GM12891 (cell line): Measurements from ENCODE around the gene NEURL1B.

Source experiments
- POLR2A ChIP-seq: IDR thresholded peaks from 2 replicates; pipeline ENCODE4 v1.6.1; 2011; ENCODE audit warnings: low read depth, low read length, control low read depth
- POLR2AphosphoS5 ChIP-seq: IDR thresholded peaks from 2 replicates; pipeline ENCODE4 v1.6.1; 2011; ENCODE audit warnings: low read depth, low read length, control low read depth
- POU2F2 ChIP-seq: IDR thresholded peaks from 2 replicates; pipeline ENCODE4 v1.6.1; 2011; ENCODE audit warnings: low read depth, mild to moderate bottlenecking, control low read depth, low read length, moderate library complexity
- TAF1 ChIP-seq: IDR thresholded peaks from 2 replicates; pipeline ENCODE4 v1.6.1; 2011; ENCODE audit warnings: low read depth, low read length, control low read depth

GRCh38 chr5:172679628-172680212 lies 38.7 kb downstream of the NEURL1B start:
- TF ChIP-seq POU2F2 (no peak), POLR2A (no peak), POLR2AphosphoS5 (no peak), TAF1 (no peak)
